ENCODE measurements around the gene NBAS.

NBAS gene

DNA sequence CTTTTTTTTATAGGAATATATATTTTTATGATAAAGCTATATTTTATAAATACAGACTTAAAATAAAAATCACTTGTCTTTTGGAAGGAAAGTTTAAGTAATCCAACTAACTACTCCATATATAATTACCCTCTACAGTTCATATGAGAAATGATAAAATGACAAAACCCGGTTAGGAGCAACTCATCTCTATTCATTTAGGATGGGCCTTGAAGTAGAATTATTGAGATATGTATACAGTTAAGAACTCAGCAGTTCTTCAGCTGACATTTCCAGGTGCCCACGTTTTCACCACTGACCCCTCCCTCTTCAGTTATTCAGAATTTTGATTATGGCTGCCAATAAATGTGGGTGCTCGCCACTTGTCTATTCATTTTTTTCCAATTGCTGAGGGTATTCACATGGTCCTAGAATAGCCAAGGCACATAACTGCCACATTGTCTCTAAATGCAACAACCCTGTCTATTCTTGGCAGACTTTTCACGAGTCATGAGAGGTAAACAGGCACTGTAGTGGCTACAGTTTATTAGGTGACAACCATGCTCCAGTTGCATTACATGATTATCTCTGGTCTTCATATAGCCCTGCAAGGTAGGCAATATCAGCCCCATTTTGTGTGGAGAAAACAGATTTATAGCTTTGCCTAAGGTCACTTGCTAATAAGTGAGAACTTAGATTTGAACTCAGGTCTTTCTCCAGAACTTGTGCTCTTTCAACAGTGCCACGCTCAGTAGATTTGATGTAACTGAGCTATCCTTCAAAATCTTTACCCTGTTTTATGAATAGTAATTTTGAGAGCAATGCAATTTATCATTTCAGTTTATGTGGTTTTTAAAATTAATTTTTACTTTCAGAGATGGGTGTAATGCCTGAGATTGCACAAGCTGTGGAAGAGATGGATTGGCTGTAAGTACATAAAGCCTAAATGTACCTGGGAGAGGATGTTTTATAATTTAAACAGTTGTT is 33.4 kb upstream of the NBAS start:
- peaks cover 25% of the 10 kb centered on the region for H3K79me2 ChIP-seq (ENCODE audit: control insufficient read depth, insufficient read depth, low read length)
- no peaks in the 10 kb centered on the region for H3K4me1 ChIP-seq (ENCODE audit: control insufficient read depth, low read depth, low read length)
- no peak overlapping the region for H3K4me3 ChIP-seq (ENCODE audit: low read length)
- peaks cover 7% of the 10 kb centered on the region for H3K79me1 ChIP-seq (ENCODE audit: low read length)
- H3K9ac ChIP-seq (ENCODE audit: low read length) = no peak overlapping the region
- no peak overlapping the region for H2AK5ac ChIP-seq (ENCODE audit: low read length)
- no peak for DNase-seq
- no peak overlapping the region for H3K23ac ChIP-seq (ENCODE audit: low read length)
- H3K27me3 ChIP-seq (ENCODE audit: insufficient read depth, low read length, poor library complexity) = no peaks in the 10 kb centered on the region
- no peak overlapping the region for H4K5ac ChIP-seq (ENCODE audit: low read length)
- H3K4ac ChIP-seq (ENCODE audit: low read depth, low read length) = no peak overlapping the region
- H3K18ac ChIP-seq (ENCODE audit: low read length) = no peak overlapping the region
- H2BK120ac ChIP-seq (ENCODE audit: low read depth, low read length) = no peak overlapping the region
- no peak overlapping the region for H3K27ac ChIP-seq (ENCODE audit: low read depth, low read length)
- peaks cover 4% of the 10 kb centered on the region for H3K36me3 ChIP-seq (ENCODE audit: control insufficient read depth, insufficient read depth, low read length)
- H4K8ac ChIP-seq (ENCODE audit: low read depth, low read length) = no peak overlapping the region
- no peak overlapping the region for H2BK5ac ChIP-seq (ENCODE audit: low read length)
- WGBS (ENCODE audit: extremely low coverage, insufficient coverage, low lambda C conversion rate) = no CpG with 5 or more reads among the region's 5 CpGs
- H3K4me2 ChIP-seq (ENCODE audit: low read length) = no peak overlapping the region
- no peak overlapping the region for H3K56ac ChIP-seq (ENCODE audit: low read length)
- no peak overlapping the region for H2BK15ac ChIP-seq (replicated peaks; ENCODE audit: low read depth)

GRCh38 chr2:15593327-15593705 is 32.2 kb upstream of the NBAS start:
- no peak for DNase-seq
- no peak overlapping the region for H3K4me2 ChIP-seq (ENCODE audit: low read length)
- H3K23ac ChIP-seq (ENCODE audit: low read length) = no peak overlapping the region
- H3K27me3 ChIP-seq (ENCODE audit: insufficient read depth, low read length, poor library complexity) = no peaks in the 10 kb centered on the region
- no peak overlapping the region for H2AK5ac ChIP-seq (ENCODE audit: low read length)
- no peak overlapping the region for H2BK15ac ChIP-seq (replicated peaks; ENCODE audit: low read depth)
- H2BK5ac ChIP-seq (ENCODE audit: low read length) = no peak overlapping the region
- H3K27ac ChIP-seq (ENCODE audit: low read depth, low read length) = no peak overlapping the region
- H3K4me1 ChIP-seq (ENCODE audit: control insufficient read depth, low read depth, low read length) = no peaks in the 10 kb centered on the region
- peaks cover 25% of the 10 kb centered on the region for H3K79me2 ChIP-seq (ENCODE audit: control insufficient read depth, insufficient read depth, low read length)
- H3K4ac ChIP-seq (ENCODE audit: low read depth, low read length) = no peak overlapping the region
- H3K9ac ChIP-seq (ENCODE audit: low read length) = no peak overlapping the region
- peaks cover 4% of the 10 kb centered on the region for H3K36me3 ChIP-seq (ENCODE audit: control insufficient read depth, insufficient read depth, low read length)
- no CpG with 5 or more reads among the region's 3 CpGs for WGBS (ENCODE audit: extremely low coverage, insufficient coverage, low lambda C conversion rate)
- no peak overlapping the region for H4K8ac ChIP-seq (ENCODE audit: low read depth, low read length)
- H3K4me3 ChIP-seq (ENCODE audit: low read length) = no peak overlapping the region
- H3K18ac ChIP-seq (ENCODE audit: low read length) = no peak overlapping the region
- H4K5ac ChIP-seq (ENCODE audit: low read length) = no peak overlapping the region
- no peak overlapping the region for H3K56ac ChIP-seq (ENCODE audit: low read length)
- no peak overlapping the region for H2BK120ac ChIP-seq (ENCODE audit: low read depth, low read length)
- H3K79me1 ChIP-seq (ENCODE audit: low read length) = peaks cover 7% of the 10 kb centered on the region

DNA sequence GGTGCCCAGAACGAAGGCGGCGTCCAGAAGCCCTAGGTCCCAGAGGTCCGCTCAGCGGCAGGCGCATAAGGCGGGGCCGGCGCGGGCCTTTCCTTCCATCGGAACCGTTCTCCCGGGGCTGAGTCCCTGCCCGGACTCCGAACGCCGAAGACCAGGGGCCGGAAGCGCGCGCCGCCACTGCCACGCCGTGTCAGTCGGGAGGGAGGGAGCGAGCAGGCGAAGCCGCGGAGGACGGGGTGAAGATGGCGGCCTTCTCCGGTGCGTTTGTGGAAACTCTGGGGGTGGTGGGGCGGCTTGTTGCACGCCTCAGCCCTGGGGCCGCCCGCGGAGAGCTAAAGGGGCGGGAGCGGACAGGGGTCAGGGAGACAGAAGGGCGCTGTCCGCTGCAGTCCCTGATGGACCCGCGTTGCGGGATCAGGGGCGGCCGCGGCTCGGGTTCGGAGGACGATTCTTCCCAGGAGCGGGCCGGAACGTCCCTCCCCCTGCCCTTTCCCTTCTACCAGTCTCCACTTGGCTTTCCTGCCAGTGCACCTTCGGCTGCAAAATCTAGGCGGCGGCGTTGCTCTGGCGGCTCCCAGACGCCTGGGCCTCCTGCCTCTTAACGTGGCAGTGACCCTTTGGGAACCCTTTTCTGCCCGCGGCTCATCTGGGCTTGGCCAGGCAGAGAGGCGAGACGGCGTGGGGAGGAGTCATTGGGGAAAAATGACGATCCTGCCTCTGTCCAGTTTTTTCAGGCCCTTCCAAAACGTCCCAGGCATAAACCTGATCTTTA is 30.7 kb upstream of the NBAS start, which contains the start of gene DDX1:
TSS of gene DDX1 (plus strand) at position 177 of the 772 bp plus-strand sequence. CDS start at position 243, 66 bp downstream.
- peaks cover 4% of the 10 kb centered on the region for H3K36me3 ChIP-seq (ENCODE audit: control insufficient read depth, insufficient read depth, low read length)
- no peak within 1 kb of the TSS for H2BK120ac ChIP-seq (ENCODE audit: low read depth, low read length)
- H2BK15ac ChIP-seq (replicated peaks; ENCODE audit: low read depth) = no peak within 1 kb of the TSS
- H4K5ac ChIP-seq (ENCODE audit: low read length) = no peak within 1 kb of the TSS
- DNase-seq = peak; percentile 89
- H2AK5ac ChIP-seq (ENCODE audit: low read length) = no peak within 1 kb of the TSS
- no peaks in the 10 kb centered on the region for H3K4me1 ChIP-seq (ENCODE audit: control insufficient read depth, low read depth, low read length)
- H3K18ac ChIP-seq (ENCODE audit: low read length) = peak within 1 kb of the TSS; percentile 86
- H3K23ac ChIP-seq (ENCODE audit: low read length) = no peak within 1 kb of the TSS
- peak within 1 kb of the TSS; percentile 95 for H3K4me3 ChIP-seq (ENCODE audit: low read length)
- H3K27me3 ChIP-seq (ENCODE audit: insufficient read depth, low read length, poor library complexity) = no peaks in the 10 kb centered on the region
- no CpG with 5 or more reads among the region's 68 CpGs for WGBS (ENCODE audit: extremely low coverage, insufficient coverage, low lambda C conversion rate)
- H3K9ac ChIP-seq (ENCODE audit: low read length) = peak within 1 kb of the TSS; percentile 97
- peak within 1 kb of the TSS; percentile 73 for H3K4me2 ChIP-seq (ENCODE audit: low read length)
- peaks cover 7% of the 10 kb centered on the region for H3K79me1 ChIP-seq (ENCODE audit: low read length)
- peak within 1 kb of the TSS; percentile 97 for H3K56ac ChIP-seq (ENCODE audit: low read length)
- peak within 1 kb of the TSS; percentile 76 for H4K8ac ChIP-seq (ENCODE audit: low read depth, low read length)
- peak within 1 kb of the TSS; percentile 96 for H3K27ac ChIP-seq (ENCODE audit: low read depth, low read length)
- H2BK5ac ChIP-seq (ENCODE audit: low read length) = peak within 1 kb of the TSS; percentile 73
- peak within 1 kb of the TSS; percentile 82 for H3K4ac ChIP-seq (ENCODE audit: low read depth, low read length)
- peaks cover 25% of the 10 kb centered on the region for H3K79me2 ChIP-seq (ENCODE audit: control insufficient read depth, insufficient read depth, low read length)

DNA sequence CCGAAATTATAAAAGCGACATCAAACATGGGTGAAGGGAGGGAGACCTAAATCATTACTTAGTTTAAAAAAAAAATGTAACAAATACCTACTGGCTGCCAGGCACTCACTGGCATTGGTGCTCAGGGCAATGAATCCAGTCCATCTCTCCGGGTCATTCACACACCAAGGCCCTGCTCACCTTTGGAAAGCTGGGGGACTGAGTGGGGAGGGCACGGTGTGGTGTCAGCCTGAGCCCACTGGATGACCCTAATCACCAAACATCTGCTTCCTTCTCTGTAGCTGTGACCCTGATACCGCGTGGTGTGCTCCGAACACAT is 30.2 kb upstream of the NBAS start:
- no peak overlapping the region for H3K27ac ChIP-seq (ENCODE audit: low read depth, low read length)
- H2BK5ac ChIP-seq (ENCODE audit: low read length) = peak overlapping the region; percentile 10
- no peak overlapping the region for H2BK120ac ChIP-seq (ENCODE audit: low read depth, low read length)
- peak overlapping the region; percentile 79 for H3K9ac ChIP-seq (ENCODE audit: low read length)
- H3K56ac ChIP-seq (ENCODE audit: low read length) = peak overlapping the region; percentile 97
- no peaks in the 10 kb centered on the region for H3K27me3 ChIP-seq (ENCODE audit: insufficient read depth, low read length, poor library complexity)
- H3K18ac ChIP-seq (ENCODE audit: low read length) = no peak overlapping the region
- H3K36me3 ChIP-seq (ENCODE audit: control insufficient read depth, insufficient read depth, low read length) = peaks cover 4% of the 10 kb centered on the region
- H3K4ac ChIP-seq (ENCODE audit: low read depth, low read length) = no peak overlapping the region
- no peak overlapping the region for H3K23ac ChIP-seq (ENCODE audit: low read length)
- H3K4me1 ChIP-seq (ENCODE audit: control insufficient read depth, low read depth, low read length) = no peaks in the 10 kb centered on the region
- H4K8ac ChIP-seq (ENCODE audit: low read depth, low read length) = no peak overlapping the region
- peak overlapping the region; percentile 58 for H3K4me3 ChIP-seq (ENCODE audit: low read length)
- no peak overlapping the region for H2BK15ac ChIP-seq (replicated peaks; ENCODE audit: low read depth)
- H3K4me2 ChIP-seq (ENCODE audit: low read length) = peak overlapping the region; percentile 73
- peaks cover 7% of the 10 kb centered on the region for H3K79me1 ChIP-seq (ENCODE audit: low read length)
- no CpG with 5 or more reads among the region's 7 CpGs for WGBS (ENCODE audit: extremely low coverage, insufficient coverage, low lambda C conversion rate)
- peaks cover 25% of the 10 kb centered on the region for H3K79me2 ChIP-seq (ENCODE audit: control insufficient read depth, insufficient read depth, low read length)
- no peak overlapping the region for H4K5ac ChIP-seq (ENCODE audit: low read length)
- H2AK5ac ChIP-seq (ENCODE audit: low read length) = no peak overlapping the region
- no peak for DNase-seq

GRCh38 chr2:15588329-15588919 is 27.3 kb upstream of the NBAS start:
- Histone ChIP-seq H3K4ac (ENCODE audit: low read depth, low read length) (no peak overlapping the region), H4K5ac (ENCODE audit: low read length) (no peak overlapping the region), H3K56ac (ENCODE audit: low read length) (no peak overlapping the region), H3K9ac (ENCODE audit: low read length) (no peak overlapping the region), H2BK15ac (replicated peaks; ENCODE audit: low read depth) (no peak overlapping the region), H2AK5ac (ENCODE audit: low read length) (no peak overlapping the region), H3K4me3 (ENCODE audit: low read length) (no peak overlapping the region), H2BK5ac (ENCODE audit: low read length) (no peak overlapping the region), H3K18ac (ENCODE audit: low read length) (no peak overlapping the region), H3K23ac (ENCODE audit: low read length) (no peak overlapping the region), H3K27me3 (ENCODE audit: insufficient read depth, low read length, poor library complexity) (no peaks in the 10 kb centered on the region), H4K8ac (ENCODE audit: low read depth, low read length) (no peak overlapping the region), H3K36me3 (ENCODE audit: control insufficient read depth, insufficient read depth, low read length) (no peaks in the 10 kb centered on the region), H3K27ac (ENCODE audit: low read depth, low read length) (no peak overlapping the region), H3K4me1 (ENCODE audit: control insufficient read depth, low read depth, low read length) (no peaks in the 10 kb centered on the region), H2BK120ac (ENCODE audit: low read depth, low read length) (no peak overlapping the region), H3K79me2 (ENCODE audit: control insufficient read depth, insufficient read depth, low read length) (peaks cover 16% of the 10 kb centered on the region), H3K79me1 (ENCODE audit: low read length) (no peaks in the 10 kb centered on the region), H3K4me2 (ENCODE audit: low read length) (no peak overlapping the region)
- WGBS (ENCODE audit: extremely low coverage, insufficient coverage, low lambda C conversion rate) = no CpG with 5 or more reads among the region's 4 CpGs
- DNase-seq = peak; percentile 67

Measured in mesendoderm (in vitro differentiated cells).